ENCODE results near the gene TAS2R1.

GRCh38 chr5:9605041-9605838 lies 24.9 kb downstream of the TAS2R1 start:
- TF ChIP-seq TEAD1 (CRISPR knock-in tag; IDR thresholded peaks at IDR 0.05) (no peak), ZNF263 (CRISPR knock-in tag; IDR thresholded peaks at IDR 0.05; ENCODE audit: low read depth) (no peak), ESRRA (CRISPR knock-in tag; IDR thresholded peaks at IDR 0.05; ENCODE audit: borderline replicate concordance) (no peak), AR (CRISPR knock-in tag; IDR thresholded peaks at IDR 0.05) (no peak), CTCF (IDR thresholded peaks at IDR 0.05) (no peak), NR2C2 (CRISPR knock-in tag; IDR thresholded peaks at IDR 0.05) (no peak), CREB1 (CRISPR knock-in tag; IDR thresholded peaks at IDR 0.05) (no peak), MAX (CRISPR knock-in tag; IDR thresholded peaks at IDR 0.05) (no peak), SP1 (CRISPR knock-in tag; conservative IDR thresholded peaks at IDR 0.05) (no peak)
